HAP-1 (cell line): ENCODE results near the gene CD93.

Experiments used
- DNase-seq, 2 experiments: peaks; one replicate each; pipeline ENCODE4 v3.0.0-alpha.2; 2016 to 2020; ENCODE audit warnings: low spot score in 2 of 2
- H3K27me3 ChIP-seq: fragments of 250-450 bp; sonication (Bioruptor Pico); 2 replicates; pipeline ENCODE4 v1.5.1; 2020; ENCODE audit warnings: low read depth, mild to moderate bottlenecking, moderate library complexity
- H3K36me3 ChIP-seq: fragments of 250-450 bp; sonication (Bioruptor Pico); replicated peaks from 2 replicates; pipeline ENCODE4 v1.5.1; 2020; ENCODE audit warnings: mild to moderate bottlenecking
- H3K4me1 ChIP-seq: fragments of 250-450 bp; sonication (Bioruptor Pico); 2 replicates; pipeline ENCODE4 v1.5.1; 2020; ENCODE audit warnings: mild to moderate bottlenecking
- H3K4me3 ChIP-seq: fragments of 250-450 bp; sonication (Bioruptor Pico); 2 replicates; pipeline ENCODE4 v1.5.1; 2020; ENCODE audit warnings: mild to moderate bottlenecking, moderate library complexity
- H3K9me3 ChIP-seq: fragments of 250-450 bp; sonication (Bioruptor Pico); 2 replicates; pipeline ENCODE4 v1.5.1; 2020; ENCODE audit warnings: mild to moderate bottlenecking, moderate library complexity
- in situ Hi-C: fragments of 300-500 bp; cut with MboI; formaldehyde crosslinking; loops from 3 replicates; pipeline ENCODE4 v1.14.3; 2020; ENCODE audit warnings: low sequenced_read_pairs, inconsistent platforms, mixed read lengths

Gene CD93

GRCh38 chr20:23032056-23032749 lies 53.9 kb downstream of the CD93 start:
- in situ Hi-C loops, result no loop called here
- no peak for DNase-seq
- H3K4me3 ChIP-seq, result no peak overlapping the region
- H3K36me3 ChIP-seq, result no peaks in the 10 kb centered on the region
- H3K9me3 ChIP-seq, result no peaks in the 10 kb centered on the region
- no peaks in the 10 kb centered on the region for H3K27me3 ChIP-seq
- H3K4me1 ChIP-seq, result no peaks in the 10 kb centered on the region

GRCh38 chr20:23031346-23031745 lies 54.8 kb downstream of the CD93 start:
- Histone ChIP-seq H3K4me1 (no peaks in the 10 kb centered on the region), H3K9me3 (no peaks in the 10 kb centered on the region), H3K27me3 (no peaks in the 10 kb centered on the region), H3K36me3 (no peaks in the 10 kb centered on the region), H3K4me3 (no peak overlapping the region)
- in situ Hi-C loops, result no loop called here
- no peak for DNase-seq
